Stimulated activated CD4-positive, alpha-beta T cell treated with anti-CD3 and anti-CD28 coated beads, Interleukin-1b, Interleukin-23, amount 100 ng/mL, for 24 hours (primary cell): ENCODE data around the gene INTS4.
"Not testable (repeated sequence)": the region's sequence is repeated elsewhere in the genome, so short reads cannot be mapped to it uniquely, and the experiment has no call there.

ENCODE experiments used
- DNase-seq, 4 experiments: peaks; one replicate each; pipeline ENCODE4 v3.0.0-alpha.2; 2020; ENCODE audit warnings: low read depth in 4 of 4, low spot score in 1 of 4

The INTS4 gene

GRCh38 chr11:77959434-77959833 is 35.0 kb downstream of the INTS4 start:
- no peak for DNase-seq

- DNase-seq, result not testable (repeated sequence)
These were observed 35.8 kb downstream of the INTS4 start for GRCh38 chr11:77958583-77959177.

- not testable (repeated sequence) for DNase-seq
These were observed 51.2 kb downstream of the INTS4 start for GRCh38 chr11:77943296-77943695.

- not testable (repeated sequence) for DNase-seq
These were observed 52.0 kb downstream of the INTS4 start for GRCh38 chr11:77942465-77942864.

- DNase-seq, result not testable (repeated sequence)
These were observed 60.9 kb downstream of the INTS4 start for GRCh38 chr11:77933596-77933995.

- not testable (repeated sequence) for DNase-seq
These were observed 63.9 kb downstream of the INTS4 start for GRCh38 chr11:77930334-77931208.

GRCh38 chr11:77917713-77918112 is 76.8 kb downstream of the INTS4 start:
- not testable (repeated sequence) for DNase-seq

GRCh38 chr11:77914307-77914791 is 80.1 kb downstream of the INTS4 start:
- not testable (repeated sequence) for DNase-seq

- DNase-seq, result not testable (repeated sequence)
These were observed 80.7 kb downstream of the INTS4 start for GRCh38 chr11:77913608-77914306.

GRCh38 chr11:77910828-77911227 is 83.6 kb downstream of the INTS4 start:
- DNase-seq, result not testable (repeated sequence)

GRCh38 chr11:77909277-77909676 is 85.2 kb downstream of the INTS4 start:
- DNase-seq, result no peak

- DNase-seq, result no peak
These were observed 85.6 kb downstream of the INTS4 start for GRCh38 chr11:77908835-77909234.

GRCh38 chr11:77894949-77895348 is 99.5 kb downstream of the INTS4 start:
- DNase-seq, result not testable (repeated sequence)

- not testable (repeated sequence) for DNase-seq
These were observed 102.8 kb downstream of the INTS4 start for GRCh38 chr11:77891703-77892102.

- DNase-seq, result not testable (repeated sequence)
These were observed 103.2 kb downstream of the INTS4 start for GRCh38 chr11:77891256-77891655.

GRCh38 chr11:77890619-77891056 is 103.8 kb downstream of the INTS4 start:
- DNase-seq, result not testable (repeated sequence)

GRCh38 chr11:77890100-77890614 is 104.3 kb downstream of the INTS4 start:
- not testable (repeated sequence) for DNase-seq

GRCh38 chr11:77889045-77889444 is 105.4 kb downstream of the INTS4 start:
- DNase-seq, result not testable (repeated sequence)

GRCh38 chr11:77886401-77886800 is 108.1 kb downstream of the INTS4 start:
- no peak for DNase-seq

- no peak for DNase-seq
These were observed 109.7 kb downstream of the INTS4 start for GRCh38 chr11:77884829-77885190.

- no peak for DNase-seq
These were observed 110.2 kb downstream of the INTS4 start for GRCh38 chr11:77884186-77884828.
